Ishikawa (cell line): ENCODE data around the gene RFX2.

Experiments
- CEBPB ChIP-seq: IDR thresholded peaks from 2 replicates; pipeline ENCODE4 v1.6.1; 2012
- CREB1 ChIP-seq: IDR thresholded peaks from 2 replicates; pipeline ENCODE4 v1.6.1; 2012; ENCODE audit warnings: low read depth
- EGR1 ChIP-seq: IDR thresholded peaks from 2 replicates; pipeline ENCODE4 v1.6.1; 2012
- EP300 ChIP-seq: IDR thresholded peaks from 2 replicates; pipeline ENCODE4 v1.6.1; 2012; ENCODE audit warnings: borderline replicate concordance
- FOXM1 ChIP-seq: IDR thresholded peaks from 2 replicates; pipeline ENCODE4 v1.6.1; 2012; ENCODE audit warnings: low read depth, borderline replicate concordance
- MAX ChIP-seq: IDR thresholded peaks from 2 replicates; pipeline ENCODE4 v1.6.1; 2012
- NFIC ChIP-seq: IDR thresholded peaks from 2 replicates; pipeline ENCODE4 v1.6.1; 2012
- RAD21 ChIP-seq: IDR thresholded peaks from 2 replicates; pipeline ENCODE4 v1.6.1; 2012; ENCODE audit warnings: low read depth
- REST ChIP-seq: IDR thresholded peaks from 2 replicates; pipeline ENCODE4 v1.6.1; 2012; ENCODE audit warnings: low read depth, mild to moderate bottlenecking
- TAF1 ChIP-seq: IDR thresholded peaks from 2 replicates; pipeline ENCODE4 v1.6.1; 2012; ENCODE audit warnings: low read depth, mild to moderate bottlenecking
- TCF12 ChIP-seq: IDR thresholded peaks from 2 replicates; pipeline ENCODE4 v1.6.1; 2012; ENCODE audit warnings: low read depth
- TEAD4 ChIP-seq: IDR thresholded peaks from 2 replicates; pipeline ENCODE4 v1.6.1; 2012
- USF1 ChIP-seq: IDR thresholded peaks from 2 replicates; pipeline ENCODE4 v1.6.1; 2012
- YY1 ChIP-seq: IDR thresholded peaks from 2 replicates; pipeline ENCODE4 v1.6.1; 2012; ENCODE audit warnings: low read depth
- ZBTB7A ChIP-seq: IDR thresholded peaks from 2 replicates; pipeline ENCODE4 v1.6.1; 2012; ENCODE audit warnings: low read depth

Gene RFX2

GRCh38 chr19:6101991-6102390 is 8.3 kb downstream of the RFX2 start:
- no peak for TF ChIP-seq EGR1
- no peak for TF ChIP-seq FOXM1
- no peak for TF ChIP-seq TEAD4
- no peak for TF ChIP-seq RAD21
- TF ChIP-seq MAX = no peak
- no peak for TF ChIP-seq ZBTB7A
- TF ChIP-seq TAF1 = no peak
- no peak for TF ChIP-seq USF1
- TF ChIP-seq EP300 = no peak

- TF ChIP-seq NFIC (no peak), YY1 (no peak), ZBTB7A (no peak), REST (no peak), TEAD4 (no peak), MAX (no peak), EP300 (no peak), TAF1 (no peak), USF1 (no peak), EGR1 (no peak), FOXM1 (no peak), CEBPB (no peak), CREB1 (no peak), RAD21 (no peak), TCF12 (no peak)
Observed at GRCh38 chr19:6101291-6101825, 8.9 kb downstream of the RFX2 start.

- TF ChIP-seq CEBPB (no peak), TAF1 (no peak), USF1 (no peak), EP300 (no peak), RAD21 (no peak), YY1 (no peak), EGR1 (no peak), ZBTB7A (no peak), MAX (no peak), NFIC (no peak), FOXM1 (no peak)
Observed at GRCh38 chr19:6100284-6100915, 9.9 kb downstream of the RFX2 start.

GRCh38 chr19:6099599-6099998 is 10.7 kb downstream of the RFX2 start:
- no peak for TF ChIP-seq TCF12
- TF ChIP-seq NFIC = no peak
- no peak for TF ChIP-seq EGR1
- no peak for TF ChIP-seq REST
- no peak for TF ChIP-seq TAF1
- no peak for TF ChIP-seq EP300
- TF ChIP-seq CEBPB = no peak
- TF ChIP-seq USF1 = no peak
- TF ChIP-seq RAD21 = no peak
- TF ChIP-seq FOXM1 = no peak
- TF ChIP-seq TEAD4 = no peak
- TF ChIP-seq CREB1 = no peak
- no peak for TF ChIP-seq MAX
- no peak for TF ChIP-seq ZBTB7A
- TF ChIP-seq YY1 = no peak

- TF ChIP-seq CEBPB (no peak), YY1 (no peak), USF1 (no peak), FOXM1 (no peak), TAF1 (no peak), REST (no peak), RAD21 (no peak), EGR1 (no peak), EP300 (no peak), NFIC (no peak), MAX (no peak), TEAD4 (no peak), TCF12 (no peak), CREB1 (no peak)
Observed at GRCh38 chr19:6099033-6099432, 11.3 kb downstream of the RFX2 start.
